Stimulated activated CD8-positive, alpha-beta memory T cell treated with anti-CD3 and anti-CD28 coated beads, Interleukin-15, amount 100 ng/mL, for 48 hours (primary cell): ENCODE results near the gene RGP1.

Experiments
- DNase-seq, 2 donors: peaks; one replicate each; pipeline ENCODE4 v3.0.0-alpha.2; 2020; ENCODE audit warnings: low read depth in 2 of 2

RGP1 gene

DNA sequence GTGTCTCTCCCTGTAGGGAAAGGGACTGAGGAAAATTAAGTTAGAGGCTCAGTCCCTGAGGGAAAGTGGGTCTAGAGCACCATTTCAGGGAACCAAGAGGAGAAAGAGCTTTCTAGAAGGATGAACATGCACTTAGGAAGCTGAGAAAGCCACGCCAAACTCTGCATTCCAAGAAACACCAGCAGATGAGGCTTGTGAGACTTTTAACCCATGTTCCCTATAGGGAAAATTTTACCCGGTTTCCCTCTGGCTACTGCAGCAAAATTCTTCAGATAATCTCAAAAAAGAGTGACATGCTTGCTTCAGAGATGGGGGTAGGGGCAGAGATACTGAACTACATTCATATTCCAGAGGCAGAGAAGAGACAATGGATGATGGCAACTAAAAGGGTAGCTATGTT lies 25.7 kb upstream of the RGP1 start:
- DNase-seq = no peak

DNA sequence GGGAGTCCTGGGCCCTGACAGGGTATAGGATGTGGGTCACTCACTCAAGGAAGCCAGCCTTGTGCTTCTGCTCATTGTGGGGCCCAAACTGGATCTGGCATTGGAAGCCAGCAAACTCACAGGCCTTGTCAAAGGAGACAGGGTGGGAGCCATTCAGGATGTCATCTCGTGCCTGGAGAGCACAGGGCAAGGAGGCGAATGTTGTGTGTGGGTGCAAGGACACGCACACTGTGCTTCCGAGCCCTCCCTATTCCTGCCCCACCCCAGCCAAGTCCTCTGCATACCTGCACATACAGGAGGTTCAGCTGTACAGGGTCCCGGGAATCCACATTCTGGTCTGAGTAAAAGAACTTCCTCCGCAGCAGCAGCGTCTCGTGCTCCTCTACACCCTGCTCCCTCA lies 25.2 kb upstream of the RGP1 start:
- DNase-seq = no peak

DNA sequence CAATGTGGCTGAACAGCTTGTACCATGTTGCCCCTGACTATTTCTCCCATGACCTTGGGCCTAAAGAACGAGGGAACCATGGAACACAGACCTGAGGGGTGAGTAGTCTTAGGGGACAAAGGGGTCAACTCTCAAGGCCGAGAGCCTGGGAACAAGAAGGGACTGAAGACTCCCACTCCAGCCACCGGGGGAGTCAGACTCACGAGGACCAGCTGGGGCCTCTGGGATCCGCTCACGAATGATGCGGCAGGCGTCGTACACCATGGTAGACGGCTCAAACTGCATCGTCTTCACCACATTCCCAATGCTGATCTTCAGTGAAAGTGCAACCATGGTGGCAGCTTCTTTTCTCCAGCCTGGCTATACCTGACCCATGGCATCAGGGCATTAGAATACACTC lies 23.7 kb upstream of the RGP1 start:
- DNase-seq = no peak

DNA sequence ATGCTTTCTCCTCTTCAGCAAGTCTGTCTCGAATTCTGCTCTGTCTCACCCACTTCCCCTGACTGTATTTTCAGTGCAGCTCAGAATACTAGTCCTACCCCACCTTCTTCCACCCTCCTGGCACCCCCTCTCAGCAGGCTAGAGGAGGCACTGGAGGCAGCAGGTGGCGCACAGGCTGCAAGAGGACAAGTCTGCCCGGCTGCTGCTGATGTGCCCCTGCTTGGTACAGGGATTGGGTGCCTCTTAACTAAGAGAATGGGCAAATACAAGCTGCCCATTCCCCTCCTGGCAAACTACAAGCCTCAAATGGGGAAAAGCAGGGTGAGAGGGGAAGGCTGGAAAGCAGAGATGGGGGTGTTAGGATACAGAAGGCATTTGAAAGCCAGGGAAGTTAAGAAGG lies 22.2 kb upstream of the RGP1 start:
- DNase-seq = no peak

DNA sequence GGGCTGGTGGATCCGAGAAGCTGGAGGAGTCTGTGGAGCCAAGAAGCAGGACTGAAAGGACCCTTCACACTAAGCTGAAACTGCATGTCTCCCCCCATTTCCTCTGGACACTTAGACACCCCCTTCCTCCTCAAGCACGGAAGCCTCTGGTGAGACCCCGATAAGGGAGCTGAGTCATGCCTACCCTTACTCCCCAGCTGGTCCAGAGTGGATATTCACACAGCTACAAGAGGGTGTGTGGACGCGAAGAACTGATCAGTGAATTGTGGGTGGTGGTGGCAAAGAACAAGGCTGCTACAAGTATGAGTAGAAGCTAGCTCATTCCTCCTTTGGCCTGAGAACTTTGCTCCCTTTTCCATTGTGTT lies 21.4 kb upstream of the RGP1 start:
- no peak for DNase-seq

DNA sequence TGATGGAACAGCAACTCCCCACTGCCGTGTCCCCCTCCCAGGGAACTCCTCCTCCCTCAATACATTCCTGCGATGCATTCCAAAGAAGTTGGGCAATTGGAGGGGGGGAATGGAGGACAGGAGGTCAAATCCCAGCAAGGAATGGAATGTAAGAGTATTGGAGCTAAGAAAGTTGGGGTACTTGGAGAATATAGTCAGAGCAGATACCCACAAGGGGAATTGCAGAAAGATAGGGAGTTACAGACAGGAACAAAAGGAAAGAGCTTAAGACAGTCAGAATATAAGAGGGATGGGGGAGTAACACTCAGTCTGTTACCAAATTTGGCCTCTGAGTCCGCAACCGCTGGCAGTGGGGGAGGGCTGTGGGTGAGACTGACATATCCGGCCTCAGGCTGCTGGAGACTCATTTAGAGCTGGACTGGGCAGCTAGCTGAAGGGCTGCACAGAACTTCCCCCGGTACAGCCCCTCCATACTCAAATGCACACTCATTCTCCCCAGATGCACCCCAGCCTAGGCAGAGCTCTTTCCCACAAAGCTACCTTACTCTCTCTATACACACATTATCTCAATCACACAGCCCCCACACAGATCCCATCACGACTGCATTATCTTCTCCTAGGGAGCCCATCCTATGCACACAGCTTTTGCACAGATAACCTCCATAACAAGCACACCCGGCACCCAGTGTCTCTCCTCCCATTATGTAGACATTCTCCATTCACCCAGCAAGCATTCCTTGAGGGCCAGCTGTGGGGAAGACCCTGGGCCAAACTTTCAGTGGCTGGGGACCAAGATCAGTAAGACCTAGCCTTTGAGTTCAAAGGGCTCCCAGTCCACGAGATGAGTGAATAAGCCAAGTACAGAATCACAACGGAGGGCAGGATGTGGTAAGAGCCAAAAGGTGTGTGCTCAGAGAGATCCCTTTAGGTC lies 20.8 kb upstream of the RGP1 start:
- peak; percentile 49 to 53 for DNase-seq

DNA sequence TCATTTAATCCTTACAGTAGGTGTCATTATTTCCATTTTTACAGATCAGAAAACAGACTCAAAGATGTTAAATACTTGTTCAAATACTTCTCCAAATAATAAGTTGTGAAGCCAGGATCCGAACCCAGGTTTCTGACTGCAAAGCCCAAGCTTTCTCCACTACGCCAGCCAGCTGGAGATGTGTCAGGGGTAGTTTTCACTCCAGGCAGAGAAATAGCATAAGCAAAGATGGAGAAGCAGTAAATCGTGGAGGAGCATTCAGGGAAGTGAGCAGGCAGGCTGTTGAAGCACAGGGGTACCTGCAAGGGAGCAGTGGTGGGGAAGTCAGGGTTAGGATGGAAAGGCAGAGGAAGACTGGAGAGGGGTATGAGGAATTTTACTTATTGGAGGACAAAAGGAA lies 20.0 kb upstream of the RGP1 start:
- DNase-seq = no peak

DNA sequence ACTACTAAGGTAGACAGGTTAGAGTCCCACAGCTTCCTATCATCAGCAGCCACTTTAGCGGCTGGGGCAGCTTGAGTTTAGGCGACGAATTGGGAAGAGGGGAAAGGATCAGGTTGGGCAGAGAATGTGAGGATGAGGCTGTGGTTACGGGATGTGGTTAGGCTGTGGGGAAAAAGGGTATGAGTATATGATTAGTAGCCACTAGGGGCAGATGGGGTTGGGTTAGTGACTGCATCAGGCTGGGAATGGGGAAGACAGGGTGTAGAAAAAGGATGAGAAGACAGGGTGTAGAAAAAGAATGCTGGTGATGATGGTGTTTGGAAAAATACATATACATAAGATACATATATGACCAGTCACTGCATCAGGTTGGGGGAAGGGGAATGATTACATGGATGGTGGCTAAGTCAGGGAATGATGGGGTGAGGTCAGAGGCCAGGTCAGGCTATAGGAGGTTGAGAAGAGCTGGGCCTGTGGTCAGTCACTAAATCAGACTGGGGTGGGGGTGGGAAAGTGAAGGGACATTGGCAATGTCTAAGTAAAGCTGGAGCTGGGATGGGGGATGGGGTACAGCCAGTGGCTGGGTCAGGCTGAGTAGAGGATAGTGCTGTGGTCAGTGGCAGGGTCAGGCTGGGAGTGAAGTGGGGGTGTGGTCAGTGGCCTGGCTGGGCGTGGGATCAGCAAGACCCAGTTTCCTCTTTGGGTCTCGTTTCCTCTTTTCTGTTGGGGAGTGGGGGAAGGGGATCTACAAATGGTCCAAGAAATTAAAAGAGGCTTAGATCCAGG lies 19.2 kb upstream of the RGP1 start:
- no peak for DNase-seq

DNA sequence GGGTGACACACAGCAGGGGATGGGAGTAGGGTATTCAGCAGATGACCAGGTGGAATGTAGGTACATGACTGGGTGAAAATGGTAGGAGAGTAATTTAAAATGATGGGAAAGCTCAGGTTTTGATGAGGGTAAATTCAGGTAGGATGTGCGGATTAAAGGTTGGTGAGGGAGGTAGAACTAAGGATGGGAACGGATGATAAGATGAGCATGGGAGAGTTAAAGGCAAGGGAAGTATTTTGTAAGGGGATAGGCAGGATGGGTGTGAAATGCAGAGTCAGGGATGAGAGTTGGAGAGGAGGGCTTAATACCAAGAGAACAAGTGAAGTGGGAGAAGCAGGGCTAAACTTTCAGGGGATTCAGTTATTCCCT lies 18.6 kb upstream of the RGP1 start:
- DNase-seq = no peak

DNA sequence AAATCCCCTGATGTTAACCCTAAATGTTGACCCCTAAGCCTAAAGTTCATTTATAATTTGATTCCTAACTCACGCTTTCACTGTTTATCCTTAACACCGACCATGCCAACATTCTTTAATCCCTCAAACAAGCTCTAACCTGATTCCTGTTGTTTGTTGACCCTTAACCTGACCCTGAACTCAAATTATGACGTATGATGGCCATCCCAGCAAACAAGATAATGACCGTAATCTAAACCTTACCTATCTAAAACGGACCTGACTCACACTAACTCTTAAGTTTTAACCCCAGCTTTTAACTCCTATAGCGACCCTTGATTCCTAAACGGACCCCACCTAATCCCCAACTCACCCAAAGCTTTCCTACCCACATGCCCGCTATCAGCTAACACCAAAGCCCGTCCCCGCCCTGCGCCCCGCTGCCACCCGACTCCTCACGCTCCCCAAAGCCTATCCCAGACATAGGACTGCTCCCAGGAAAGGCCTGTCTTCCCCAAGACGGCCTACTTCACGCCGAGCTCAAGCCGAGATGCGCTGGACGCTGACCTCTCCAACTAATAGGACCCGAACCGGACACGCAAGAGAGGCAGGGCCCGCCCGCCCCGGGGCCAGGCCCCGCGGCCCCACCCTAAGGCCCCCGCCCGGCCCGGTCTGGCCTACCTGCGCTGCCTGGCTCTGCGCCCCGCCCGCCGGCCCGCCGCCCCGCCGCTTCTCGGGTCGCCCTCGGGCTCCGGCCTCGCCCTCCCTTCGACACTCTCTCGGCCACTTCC lies 17.5 kb upstream of the RGP1 start:
- DNase-seq = no peak

DNA sequence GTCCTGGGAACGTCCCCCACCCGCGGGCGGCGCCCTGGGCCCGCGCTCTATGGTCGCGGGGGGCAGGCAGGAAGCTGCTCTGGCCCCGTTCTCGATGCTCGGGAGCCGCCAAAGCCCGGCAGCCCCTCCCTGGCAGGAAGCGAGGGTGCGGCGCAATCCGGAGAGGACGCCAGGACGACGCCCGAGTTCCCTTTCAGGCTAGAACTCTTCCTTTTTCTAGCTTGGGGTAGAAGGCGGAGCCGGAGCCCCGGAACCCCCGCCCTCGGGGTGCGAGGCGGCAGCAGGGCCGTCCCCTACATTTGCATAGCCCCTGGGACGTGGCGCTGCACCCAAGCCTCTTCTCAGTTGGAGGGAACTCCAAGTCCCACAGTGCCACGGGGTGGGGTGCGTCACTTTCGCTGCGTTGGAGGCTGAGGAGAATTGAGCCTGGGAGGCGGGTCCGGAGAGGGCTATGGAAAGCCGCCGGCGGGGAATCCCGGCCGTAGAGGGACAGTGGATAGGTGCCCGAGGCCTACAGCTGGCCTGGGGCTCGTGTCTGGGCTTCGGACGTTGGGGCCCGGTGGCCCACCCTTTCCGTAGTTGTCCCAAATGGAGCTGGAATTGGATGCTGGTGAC lies 16.8 kb upstream of the RGP1 start, which contains the start of the genes CREB3 and TLN1:
CREB3 (plus strand) TSS at position 482 of the 615 bp plus-strand sequence; CDS start at position 589, 107 bp downstream.
TLN1 (minus strand) TSS at position 11 of the 615 bp plus-strand sequence. CDS start 6,501 bp downstream, outside the sequence.
- peak; percentile 97 to 98 for DNase-seq

DNA sequence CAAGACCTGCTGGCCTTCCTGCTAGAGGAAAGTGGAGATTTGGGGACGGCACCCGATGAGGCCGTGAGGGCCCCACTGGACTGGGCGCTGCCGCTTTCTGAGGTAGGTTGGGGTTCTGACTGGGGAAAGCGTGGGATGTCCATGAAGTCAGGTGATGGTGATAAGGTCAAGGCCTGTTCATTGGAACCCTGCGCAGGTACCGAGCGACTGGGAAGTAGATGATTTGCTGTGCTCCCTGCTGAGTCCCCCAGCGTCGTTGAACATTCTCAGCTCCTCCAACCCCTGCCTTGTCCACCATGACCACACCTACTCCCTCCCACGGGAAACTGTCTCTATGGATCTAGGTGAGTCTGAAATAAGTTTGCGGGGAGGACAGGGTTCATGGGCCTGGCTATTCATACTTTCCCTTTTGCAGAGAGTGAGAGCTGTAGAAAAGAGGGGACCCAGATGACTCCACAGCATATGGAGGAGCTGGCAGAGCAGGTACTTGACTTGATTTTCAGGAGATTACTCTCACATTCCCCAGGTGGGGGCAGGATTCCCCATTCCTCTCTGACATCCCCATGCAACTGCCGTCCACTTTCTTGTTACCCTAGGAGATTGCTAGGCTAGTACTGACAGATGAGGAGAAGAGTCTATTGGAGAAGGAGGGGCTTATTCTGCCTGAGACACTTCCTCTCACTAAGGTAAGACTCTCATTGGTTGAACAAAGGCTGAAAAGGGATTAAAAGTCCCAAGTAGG lies 16.1 kb upstream of the RGP1 start:
- DNase-seq = no peak

DNA sequence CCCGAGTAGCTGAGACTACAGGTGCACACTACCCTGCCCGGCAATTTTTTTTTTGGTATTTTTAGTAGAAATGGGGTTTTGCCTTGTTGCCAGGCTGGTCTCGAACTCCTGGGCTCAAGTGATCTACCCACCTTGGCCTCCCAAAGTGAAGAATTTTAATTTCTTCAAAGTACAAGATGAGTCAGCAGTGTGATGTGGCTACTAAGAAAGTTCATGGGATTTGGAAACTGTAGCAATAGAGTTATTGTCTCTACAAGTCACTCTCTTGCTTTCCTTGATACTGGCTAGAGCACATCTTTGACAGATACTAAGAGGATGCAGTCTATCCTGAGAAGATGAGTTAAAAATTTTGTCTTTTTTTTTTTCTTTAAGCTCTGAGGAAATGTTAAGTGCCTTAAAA lies 15.0 kb upstream of the RGP1 start:
- no peak for DNase-seq

DNA sequence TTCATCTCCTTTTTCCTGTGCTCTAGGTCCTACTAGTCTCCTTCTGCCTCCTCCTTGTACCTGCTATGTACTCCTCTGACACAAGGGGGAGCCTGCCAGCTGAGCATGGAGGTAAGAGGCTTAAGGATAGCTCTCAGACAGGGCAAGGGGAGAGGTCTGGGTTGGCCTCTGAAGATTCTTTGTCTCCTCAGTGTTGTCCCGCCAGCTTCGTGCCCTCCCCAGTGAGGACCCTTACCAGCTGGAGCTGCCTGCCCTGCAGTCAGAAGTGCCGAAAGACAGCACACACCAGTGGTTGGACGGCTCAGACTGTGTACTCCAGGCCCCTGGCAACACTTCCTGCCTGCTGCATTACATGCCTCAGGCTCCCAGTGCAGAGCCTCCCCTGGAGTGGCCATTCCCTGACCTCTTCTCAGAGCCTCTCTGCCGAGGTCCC lies 12.9 kb upstream of the RGP1 start:
- DNase-seq = peak in 1 of 2 donors; percentile 32

DNA sequence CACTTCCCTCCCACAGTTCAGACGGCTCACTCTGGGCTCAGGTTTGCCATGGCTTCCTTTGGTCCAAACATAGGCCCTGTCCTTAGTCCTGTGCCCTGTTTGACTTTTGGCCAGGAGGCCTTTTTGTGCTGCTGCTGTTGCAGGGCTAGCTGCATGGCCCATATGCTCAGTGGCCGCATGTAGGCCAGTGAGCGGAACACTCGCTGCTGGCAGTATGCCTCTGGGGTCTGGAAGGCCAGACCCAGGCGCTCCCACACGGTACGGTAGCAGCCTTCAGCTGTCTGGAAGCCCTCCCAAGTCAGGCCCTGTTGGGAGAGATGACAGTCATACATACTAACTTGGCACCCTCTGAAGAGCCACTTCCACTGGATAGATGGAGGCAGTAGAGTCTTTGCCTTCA lies 11.9 kb upstream of the RGP1 start:
- DNase-seq = no peak

DNA sequence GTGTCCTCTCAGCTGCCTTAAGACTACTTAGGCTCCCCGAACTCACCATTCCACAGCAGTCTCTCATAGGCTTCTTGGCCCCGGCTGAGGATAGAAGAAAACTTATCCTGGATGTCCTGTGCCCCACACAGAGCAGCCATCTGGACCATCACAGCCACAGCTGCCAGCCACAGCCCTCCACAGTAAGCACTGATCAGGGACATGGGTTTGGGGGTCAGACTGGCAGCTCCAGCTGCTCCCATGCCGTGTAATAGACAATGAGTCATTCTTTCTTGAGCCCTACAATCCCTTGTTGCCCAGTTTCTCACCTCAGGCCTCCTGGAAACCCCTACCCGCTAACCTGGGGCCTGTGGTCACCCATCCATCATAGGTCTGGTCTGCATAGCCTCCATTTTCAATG lies 10.9 kb upstream of the RGP1 start:
- DNase-seq = no peak

DNA sequence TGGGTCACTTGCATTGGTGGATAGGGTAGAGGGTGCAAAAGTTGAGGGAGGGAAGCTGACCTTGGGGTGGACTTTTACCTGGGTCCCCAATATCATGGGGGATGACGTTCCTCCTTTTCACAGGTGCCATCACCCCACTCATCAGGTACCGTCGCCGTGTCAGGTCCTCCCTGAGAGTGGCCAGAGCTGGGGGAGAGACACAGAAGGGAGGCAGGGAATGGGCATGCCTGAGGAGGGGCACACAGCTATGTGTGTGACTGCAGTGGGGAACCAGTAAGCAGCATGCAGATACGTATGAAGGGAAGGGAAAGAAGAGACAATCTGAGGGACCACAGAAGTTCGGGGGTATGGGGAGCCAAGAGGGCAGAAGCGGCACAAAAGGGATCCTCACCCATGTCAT lies 10.2 kb upstream of the RGP1 start:
- DNase-seq = no peak

DNA sequence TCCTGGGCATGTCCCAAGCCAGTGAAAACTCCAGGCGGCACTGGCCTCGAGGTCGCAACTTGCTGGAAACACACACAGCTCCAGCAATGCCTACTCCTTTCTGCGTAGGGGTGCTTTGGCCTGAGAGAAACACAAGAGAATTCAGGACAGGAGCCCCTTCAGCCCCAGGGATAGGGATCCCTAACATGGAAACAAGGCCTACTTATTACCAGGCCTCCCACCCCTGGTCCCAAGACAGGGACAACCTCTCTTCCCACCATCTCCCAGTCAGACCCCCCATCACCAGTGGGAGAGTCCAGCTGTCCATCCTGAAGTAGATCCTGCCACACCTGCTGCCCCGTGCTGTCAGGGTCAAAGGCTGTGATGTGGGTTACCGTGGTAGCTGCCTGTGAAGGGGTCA lies 8.8 kb upstream of the RGP1 start:
- DNase-seq = no peak

DNA sequence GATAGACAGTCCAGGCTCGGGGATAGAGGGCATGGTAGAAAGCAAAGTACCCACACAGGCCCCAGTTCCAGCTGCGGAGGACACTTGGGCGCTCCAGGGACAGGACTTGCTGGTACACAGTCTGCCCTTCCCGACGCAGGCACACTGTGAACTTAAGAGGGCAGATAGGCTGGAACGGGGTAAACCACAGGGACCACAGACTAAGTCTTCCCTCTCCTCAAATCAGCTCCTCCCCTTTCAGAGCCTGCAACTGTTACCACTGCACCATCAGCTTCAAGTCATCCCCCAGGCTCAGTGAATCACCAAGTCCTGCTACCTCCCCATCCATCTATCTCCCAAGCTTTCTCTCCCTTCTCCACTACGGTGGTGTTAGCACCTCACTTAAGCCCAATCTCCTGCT lies 7.3 kb upstream of the RGP1 start:
- DNase-seq = no peak

DNA sequence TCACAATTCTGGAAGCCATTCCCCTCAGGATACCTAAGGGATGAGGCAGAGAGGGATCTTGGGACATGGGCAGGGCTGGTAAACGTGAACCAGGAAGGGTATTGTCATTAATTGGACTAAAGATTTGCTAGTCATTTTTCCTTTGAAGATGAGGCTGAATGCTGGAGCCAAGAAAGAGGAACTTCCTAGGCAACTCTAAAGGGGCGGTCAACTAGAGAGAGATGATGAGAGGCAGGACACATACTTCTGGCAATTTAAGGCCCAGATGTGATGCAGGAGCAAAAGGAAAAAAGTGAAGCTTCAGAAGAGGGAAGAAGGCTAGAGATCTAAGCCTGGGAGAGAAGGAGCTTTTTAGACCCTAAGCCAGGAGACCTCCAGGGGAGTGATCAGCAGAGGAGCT lies 5.6 kb upstream of the RGP1 start:
- DNase-seq = no peak
